ENCODE measurements around the gene KCTD16.

- TF ChIP-seq CTCF (IDR thresholded peaks at IDR 0.05): no peak
- TF ChIP-seq POLR2A (IDR thresholded peaks at IDR 0.05): no peak
Measured at GRCh38 chr5:144448457-144448856, 277.8 kb downstream of the KCTD16 start.

Data from body of pancreas (tissue), 4 donors.